Stomach (tissue), 4 donors: Measurements from ENCODE around the gene MOCS1.

ENCODE experiments used
- CTCF ChIP-seq, 7 experiments: fragments of 450-650 bp in 4 of 7; fragments of 200-600 bp in 3 of 7; sonication (generic) in 3 of 7; IDR thresholded peaks; one replicate each; pipeline ENCODE4 v1.5.1; 2016 to 2019; ENCODE audit warnings: antibody characterized with exemption in 7 of 7, control low read depth in 2 of 7, mild to moderate bottlenecking in 1 of 7
- POLR2A ChIP-seq, 4 donors: fragments of 450-650 bp; IDR thresholded peaks; one replicate each; pipeline ENCODE4 v1.6.1; 2016; ENCODE audit warnings: antibody characterized with exemption in 4 of 4, control low read depth in 2 of 4, mild to moderate bottlenecking in 1 of 4, moderate library complexity in 1 of 4
- POLR2AphosphoS5 ChIP-seq, 3 donors: sonication (generic); formaldehyde crosslinking; IDR thresholded peaks; one replicate each; pipeline ENCODE4 v1.6.1; 2016; ENCODE audit warnings: antibody characterized with exemption in 3 of 3

GRCh38 chr6:39927159-39927558 is 7.1 kb downstream of the MOCS1 start:
- no peak for TF ChIP-seq CTCF (IDR thresholded peaks at IDR 0.05)
- TF ChIP-seq POLR2AphosphoS5 (IDR thresholded peaks at IDR 0.05), result no peak
- no peak for TF ChIP-seq POLR2A (IDR thresholded peaks at IDR 0.05)
